ENCODE measurements around the gene MIEF1.

Gene MIEF1

DNA sequence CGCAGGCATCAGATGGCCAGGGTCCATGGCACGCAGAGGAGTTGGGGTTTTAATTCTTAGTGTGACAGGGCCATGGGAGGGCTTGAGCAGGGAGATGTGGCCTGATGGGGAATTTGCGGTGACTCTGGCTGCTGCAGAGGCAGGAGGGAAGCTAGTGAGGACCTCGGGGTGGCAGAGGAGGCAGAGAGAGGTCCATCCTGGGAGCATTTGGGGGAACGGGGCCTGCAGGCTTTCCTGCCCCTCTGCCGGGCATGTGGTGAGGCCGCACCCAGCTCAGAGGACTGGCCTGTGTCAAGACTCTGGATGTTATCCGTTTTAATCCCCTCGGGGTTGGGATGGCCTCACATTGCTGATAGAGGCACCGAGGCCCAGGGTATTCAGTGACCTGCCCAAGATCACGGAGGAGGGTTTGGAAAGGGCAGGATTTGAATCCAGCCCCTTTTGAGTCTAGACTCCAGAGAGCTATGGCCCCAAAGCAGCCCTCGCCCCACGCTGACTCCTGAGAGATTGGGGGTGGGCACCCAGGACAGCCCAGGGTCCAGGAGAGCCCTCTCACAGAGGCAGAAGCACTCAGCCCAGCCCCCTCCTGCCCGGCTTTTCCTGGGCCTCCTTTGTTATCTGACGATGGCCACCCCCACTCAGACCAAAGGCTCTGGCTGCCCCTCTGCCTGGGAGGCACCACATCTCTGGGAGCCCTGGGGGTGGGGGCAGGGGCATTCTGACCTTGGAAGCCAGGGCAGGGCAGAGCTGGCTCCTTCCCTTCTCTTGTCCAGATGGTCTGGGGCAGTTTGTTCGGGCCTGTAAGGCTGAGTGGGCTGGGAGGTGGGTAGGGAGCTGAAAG is 31.4 kb upstream of the MIEF1 start:
- no peak for DNase-seq (ENCODE audit: low spot score)

DNA sequence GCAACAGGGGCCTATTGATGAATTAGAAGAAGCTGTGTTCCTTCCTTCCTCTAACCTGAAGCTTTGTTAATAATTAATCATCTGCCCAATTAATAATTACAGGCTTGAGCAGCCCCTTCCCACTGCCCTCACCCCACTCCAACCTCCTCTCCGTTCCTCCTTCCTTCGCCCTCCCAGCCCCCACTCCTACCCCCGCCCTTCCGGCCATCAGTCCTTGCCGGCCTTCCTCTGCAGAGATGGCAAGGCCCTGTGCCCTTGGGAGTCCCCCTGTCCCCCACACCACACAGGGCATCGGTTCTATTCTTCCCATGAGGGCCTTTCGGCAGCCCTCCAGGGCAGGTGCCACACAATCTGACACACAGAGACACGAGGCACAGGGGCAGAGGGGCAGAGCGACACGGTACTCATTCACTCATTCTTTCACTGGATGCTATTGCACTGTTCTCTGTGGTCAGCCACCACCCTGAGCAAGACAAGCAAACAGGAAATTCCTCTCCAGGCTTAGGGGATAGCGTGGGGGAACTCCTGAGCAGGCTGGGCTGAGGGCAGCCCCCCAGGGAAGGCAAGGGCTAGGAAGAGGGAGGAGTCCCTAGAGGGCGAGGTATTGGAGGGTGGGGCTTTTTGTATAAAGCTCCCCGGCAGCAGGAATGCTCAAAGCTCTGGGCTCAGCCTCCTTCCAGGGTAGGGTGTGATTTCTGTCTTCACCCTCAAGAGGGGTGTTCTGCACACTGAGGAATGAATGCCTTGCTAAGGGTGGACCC is 30.5 kb upstream of the MIEF1 start:
- DNase-seq (ENCODE audit: low spot score), result no peak

DNA sequence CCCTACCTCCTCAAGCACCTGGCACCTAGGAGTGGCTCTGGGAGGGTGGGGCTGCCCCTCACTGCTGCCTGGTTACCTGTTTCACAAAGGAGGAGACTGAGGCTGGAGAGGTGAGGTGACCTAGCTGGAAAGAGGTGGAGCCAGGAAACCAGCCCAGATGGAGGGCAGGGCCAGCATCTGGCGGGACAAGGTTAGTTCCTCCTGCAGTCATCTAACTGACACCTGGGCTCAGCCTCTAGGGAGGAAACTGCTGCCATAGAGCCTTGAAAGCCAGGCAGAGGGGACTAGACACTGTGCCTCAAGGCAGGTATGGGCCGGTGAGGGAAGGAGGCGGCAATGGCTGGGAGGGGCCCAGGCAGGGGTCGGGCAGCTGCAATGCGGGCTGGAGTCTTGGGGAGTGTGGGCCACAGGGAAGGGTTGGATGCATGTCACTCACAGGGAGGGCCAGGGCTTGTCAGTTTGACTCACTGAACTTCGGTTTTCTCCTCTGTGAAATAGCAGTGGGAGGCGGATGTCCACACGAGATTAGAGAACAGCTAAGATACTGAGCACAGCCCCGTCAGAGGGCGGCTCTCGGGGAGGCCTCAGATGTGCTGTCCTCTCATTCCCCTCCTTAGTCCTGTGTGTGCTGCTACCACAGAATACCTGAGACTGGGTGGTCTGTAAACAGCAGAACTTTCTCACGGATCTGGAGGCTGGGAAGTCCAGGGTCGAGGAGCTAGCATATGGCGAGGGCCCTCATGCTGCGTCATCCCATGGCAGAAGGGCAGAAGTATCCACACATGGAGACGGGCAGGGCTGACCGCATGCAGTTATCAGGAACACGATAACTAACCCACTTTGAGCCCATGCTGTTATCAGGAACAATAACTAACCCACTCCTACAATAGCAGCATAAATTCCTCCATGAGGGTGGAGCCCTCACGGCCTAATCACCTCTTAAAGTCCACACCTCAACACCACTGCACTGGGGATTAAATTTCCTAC is 29.2 kb upstream of the MIEF1 start:
- DNase-seq (ENCODE audit: low spot score), result no peak

DNA sequence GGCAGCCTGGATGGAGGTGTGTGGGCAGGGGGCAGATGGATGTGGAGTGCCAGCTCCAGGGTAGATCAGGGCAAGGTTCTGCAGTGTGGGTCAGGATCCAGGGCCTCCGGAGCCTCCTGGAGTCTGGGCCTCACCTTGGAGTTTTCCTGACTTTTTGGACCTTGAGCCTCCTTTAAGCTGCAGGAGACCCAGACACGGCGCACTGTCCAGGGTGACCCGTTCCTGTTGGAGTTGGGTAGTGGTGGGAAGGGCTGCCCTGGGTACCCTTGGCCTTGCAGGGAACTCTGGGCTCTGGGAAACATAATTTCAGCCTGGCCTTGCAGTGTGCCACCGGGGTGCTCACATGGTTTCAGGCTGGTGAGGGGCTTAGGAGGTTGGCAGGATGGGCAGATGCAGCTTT is 28.2 kb upstream of the MIEF1 start:
- no peak for DNase-seq (ENCODE audit: low spot score)

DNA sequence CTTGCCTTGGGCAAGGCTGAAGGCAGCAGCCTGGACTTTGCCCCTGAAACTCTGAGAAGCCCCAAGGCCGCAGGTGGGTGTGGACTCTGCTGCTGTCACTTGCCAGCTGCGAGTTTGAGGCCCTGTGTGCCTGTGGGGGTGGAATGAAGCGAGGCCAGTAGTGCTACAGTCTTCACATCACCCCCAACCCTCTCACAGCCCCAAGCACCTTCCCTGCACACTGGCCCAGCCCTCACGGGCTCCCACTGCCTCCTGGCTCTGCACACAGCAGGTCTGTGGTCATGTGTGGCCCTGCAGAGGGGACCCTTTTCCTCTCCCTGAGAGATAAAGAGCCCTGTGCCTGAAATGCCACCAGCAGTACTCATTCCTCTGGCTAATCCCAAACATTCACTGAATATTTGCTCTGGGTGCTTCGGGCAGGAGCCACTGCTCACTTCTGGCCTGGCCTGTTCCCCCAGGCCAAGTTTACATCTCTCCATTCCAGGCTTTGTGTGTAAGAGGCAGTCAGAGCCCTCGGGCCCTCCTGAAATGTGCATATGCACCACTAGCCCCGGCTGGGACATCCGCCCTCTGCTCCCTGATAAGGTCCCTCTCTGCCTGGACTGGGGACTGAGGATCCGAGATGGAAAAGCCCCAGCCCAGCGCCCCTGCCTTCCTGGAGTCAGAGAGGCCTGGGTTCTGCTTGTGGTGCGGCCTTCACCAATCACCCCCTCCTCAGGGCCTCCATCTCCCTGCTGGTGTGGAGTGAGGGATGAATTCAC is 27.6 kb upstream of the MIEF1 start:
- DNase-seq (ENCODE audit: low spot score), result no peak

DNA sequence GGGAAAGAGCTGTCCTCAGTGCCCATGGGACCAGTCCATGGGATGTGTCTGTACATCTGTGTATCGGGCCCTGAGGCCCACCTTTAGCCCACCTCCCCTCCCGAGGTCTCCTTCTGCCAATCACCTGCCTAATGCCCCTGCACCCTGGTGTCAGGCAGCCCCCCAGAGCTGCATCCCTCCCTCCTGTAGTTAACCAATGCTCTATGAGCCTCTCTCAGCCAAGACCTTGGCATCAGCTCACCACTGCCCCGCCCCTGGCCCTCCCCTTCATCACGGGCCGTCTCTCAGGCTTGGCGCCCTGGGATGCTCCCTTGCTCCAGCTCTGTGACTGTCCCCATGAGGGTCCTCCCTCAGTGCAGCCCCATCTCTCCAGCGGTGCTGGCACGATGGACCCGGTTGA is 26.8 kb upstream of the MIEF1 start:
- no peak for DNase-seq (ENCODE audit: low spot score)

DNA sequence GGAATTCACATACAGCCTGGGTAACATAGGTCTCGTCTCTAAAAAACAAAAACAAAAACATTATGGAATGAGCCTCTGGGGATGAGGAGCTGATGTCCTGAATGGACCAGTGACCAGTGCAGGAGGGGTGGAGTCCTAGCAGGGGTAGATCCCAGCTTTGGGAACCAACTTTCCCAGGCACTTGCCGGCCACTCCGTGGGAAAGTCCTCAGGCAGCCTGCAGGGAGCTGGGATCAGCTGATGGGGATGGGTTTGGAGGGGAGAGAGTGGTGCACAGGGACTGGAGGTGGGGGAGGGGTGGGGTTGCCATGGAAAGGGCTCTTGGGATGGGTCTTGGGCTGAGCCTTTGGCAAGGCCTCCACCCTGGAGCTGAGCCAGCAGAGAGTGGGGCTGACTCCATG is 26.2 kb upstream of the MIEF1 start:
- no peak for DNase-seq (ENCODE audit: low spot score)

DNA sequence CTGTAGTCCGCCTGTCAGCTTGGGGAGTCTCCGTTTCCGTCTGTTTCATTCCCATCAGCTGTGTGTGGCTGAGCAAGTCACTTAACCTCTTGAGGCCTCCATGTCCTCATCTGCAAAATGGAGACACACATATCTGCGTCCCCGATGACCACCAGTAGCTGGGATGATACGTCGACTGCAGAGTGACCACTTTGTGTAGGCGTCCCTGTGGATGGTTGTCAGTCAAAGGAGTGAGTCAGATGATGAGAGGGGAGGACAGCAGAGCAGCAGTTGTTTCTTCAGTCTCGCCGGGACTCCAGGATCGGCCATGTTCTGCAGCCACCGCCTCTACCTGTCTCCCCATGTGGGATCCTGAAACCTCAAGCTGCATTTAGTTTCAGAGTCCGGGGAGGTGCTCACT is 25.4 kb upstream of the MIEF1 start:
- DNase-seq (ENCODE audit: low spot score), result no peak

DNA sequence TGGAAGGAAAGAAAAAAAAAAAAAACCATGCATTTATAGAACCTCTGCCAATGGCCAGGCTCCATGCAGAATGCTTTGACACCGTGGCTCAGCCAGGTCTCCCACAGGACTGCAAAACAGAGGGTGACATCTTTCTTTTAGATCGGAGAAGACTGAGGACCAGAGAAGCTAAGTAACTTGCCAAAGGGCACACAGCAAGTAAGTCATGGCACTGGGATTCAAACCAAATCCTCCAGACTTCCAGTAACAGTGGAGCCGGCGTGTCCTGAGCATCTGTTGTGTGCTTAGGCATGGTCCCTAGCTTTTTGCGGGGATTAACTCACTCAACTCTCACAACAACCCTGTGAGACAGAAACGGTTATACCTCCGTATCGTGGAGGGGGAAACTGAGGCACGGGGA is 24.5 kb upstream of the MIEF1 start:
- DNase-seq (ENCODE audit: low spot score), result no peak

DNA sequence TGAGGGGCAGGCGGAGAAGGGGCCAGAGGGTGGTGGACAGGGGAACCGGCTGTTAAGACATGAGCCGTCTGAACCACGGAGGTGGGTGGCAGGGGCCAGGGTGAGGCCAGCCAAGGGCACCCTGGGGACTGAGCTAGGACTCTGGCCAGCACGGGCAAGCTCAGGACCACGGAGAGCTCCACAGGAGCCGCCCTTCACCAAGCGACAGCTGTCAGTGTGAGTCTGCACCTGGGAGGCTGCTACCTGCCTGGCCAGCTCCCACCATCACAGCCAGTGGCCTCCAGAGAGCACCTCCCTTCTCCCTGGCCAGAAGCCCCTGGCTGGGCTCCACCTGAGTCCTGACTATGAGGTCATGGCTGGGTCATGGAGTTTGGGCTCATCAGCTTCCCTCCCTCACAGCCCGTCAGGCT is 23.6 kb upstream of the MIEF1 start:
- DNase-seq (ENCODE audit: low spot score), result no peak

DNA sequence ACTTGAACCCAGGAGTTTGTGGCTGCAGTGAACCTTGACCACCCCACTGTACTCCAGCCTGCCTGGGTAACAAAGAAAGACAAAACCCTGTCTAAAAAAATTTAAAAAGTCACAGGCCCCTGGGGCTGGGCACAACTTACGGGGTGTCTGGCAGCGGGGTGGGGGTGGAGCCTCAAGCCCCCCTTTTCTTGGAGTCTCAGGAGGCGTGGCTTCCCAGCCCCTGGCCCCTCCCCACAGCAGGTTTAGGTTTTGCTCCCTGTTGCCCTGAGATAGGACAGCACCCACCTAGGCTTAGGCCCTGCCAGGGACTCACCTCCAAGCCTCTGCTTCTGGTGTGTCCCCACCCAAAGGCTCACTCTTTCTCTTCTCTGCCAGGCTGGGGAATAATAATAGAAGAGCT is 22.8 kb upstream of the MIEF1 start:
- no peak for DNase-seq (ENCODE audit: low spot score)

DNA sequence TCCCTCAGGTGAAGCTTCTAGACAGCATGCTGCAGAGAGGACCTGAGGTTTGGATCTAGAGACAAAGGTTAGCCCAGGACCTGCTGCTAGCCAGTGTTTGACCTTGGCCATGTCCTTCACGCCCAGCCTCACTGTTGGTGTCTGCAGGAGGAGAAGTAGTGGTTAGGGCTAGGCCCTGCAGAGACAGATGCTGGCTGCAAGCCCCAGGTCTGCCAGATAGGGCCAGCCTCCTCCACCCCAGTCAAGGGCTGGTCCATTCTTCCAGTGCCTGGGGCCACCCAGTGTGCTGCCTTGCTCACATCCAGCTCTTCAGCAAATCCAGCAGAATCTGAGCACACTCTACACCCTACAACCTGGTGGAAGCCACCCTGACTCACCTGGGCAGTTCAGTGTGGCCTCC is 21.5 kb upstream of the MIEF1 start:
- no peak for DNase-seq (ENCODE audit: low spot score)

DNA sequence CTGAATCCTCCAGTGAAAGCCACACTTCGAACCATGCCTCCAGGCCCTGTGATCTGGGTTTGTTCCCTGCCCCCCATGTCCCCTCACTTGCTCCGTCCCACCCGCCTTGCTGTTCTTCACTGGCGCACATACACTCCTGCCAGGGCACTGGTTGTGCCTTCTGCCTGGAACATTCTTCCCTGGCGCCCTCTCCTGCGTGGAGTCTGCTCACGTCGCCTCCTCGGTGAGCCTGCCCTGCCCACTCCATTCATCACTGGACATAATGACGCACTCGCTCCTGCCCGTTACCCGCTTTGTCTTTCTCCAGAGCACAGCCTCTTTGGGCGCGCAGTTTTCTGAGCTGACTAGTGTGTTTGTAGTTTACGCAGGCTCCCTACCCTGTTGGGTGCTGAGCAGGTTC is 21.0 kb upstream of the MIEF1 start:
- no peak for DNase-seq (ENCODE audit: low spot score)

DNA sequence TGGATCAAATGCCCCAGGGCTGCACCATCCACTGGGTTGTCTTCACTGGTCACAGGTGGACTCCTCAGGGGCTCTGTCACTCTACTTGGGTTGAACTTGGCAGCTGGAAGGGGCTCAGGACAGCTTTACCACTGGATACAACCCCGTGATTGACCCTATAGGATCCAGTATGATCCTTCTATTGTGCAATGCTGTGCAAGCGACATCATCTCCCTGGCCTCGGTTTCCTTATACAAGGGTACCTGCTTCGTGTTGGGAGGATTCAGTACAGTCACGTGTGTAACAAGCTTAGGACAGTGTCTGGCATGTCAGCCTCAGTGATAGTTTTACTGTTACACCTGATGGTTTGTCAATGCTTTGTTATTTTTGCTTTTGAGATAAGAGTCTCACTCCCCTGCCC is 20.5 kb upstream of the MIEF1 start:
- DNase-seq (ENCODE audit: low spot score), result no peak

DNA sequence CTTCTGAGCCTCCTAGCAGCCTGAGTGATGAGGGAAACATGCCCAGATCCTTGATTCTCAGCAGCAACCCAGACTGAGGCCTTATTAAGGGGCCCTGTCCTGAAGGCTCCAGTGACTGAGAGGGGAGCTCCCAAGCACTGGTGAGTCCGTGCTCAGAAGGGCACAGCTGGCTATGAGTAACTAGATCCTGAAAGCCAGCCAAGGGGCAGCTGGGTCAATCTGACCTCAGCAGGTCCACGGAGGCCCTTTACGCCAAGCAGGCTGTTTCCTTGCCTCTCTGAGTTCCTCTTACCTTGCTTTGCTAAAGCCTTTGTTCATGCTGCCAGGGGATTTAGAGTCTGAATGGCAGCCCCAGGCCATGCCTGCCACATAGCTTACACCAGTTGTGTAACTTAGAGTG is 19.3 kb upstream of the MIEF1 start:
- no peak for DNase-seq (ENCODE audit: low spot score)

DNA sequence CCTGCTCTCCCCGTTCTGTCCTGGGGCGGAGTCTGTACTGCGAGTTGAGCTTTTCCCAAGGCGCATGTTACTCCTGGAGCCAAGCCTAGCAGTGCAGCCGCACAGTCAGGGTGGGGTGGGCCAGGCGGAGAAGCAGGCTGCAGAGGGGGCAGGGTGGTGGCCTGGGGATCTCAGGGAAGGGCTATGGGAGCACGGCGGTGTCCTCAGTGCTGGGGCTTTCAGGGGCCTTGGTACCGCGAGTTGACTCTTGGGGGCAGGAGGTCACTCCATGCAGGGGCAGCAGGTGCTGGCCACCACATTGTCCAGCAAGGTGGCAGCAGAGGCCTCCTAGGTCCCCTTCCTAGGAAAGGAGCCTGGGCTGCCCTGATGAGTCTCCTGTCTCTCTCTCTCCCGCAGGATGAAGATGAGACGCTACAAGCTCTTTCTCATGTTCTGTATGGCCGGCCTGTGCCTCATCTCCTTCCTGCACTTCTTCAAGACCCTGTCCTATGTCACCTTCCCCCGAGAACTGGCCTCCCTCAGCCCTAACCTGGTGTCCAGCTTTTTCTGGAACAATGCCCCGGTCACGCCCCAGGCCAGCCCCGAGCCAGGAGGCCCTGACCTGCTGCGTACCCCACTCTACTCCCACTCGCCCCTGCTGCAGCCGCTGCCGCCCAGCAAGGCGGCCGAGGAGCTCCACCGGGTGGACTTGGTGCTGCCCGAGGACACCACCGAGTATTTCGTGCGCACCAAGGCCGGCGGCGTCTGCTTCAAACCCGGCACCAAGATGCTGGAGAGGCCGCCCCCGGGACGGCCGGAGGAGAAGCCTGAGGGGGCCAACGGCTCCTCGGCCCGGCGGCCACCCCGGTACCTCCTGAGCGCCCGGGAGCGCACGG is 14.9 kb upstream of the MIEF1 start:
- no peak for DNase-seq (ENCODE audit: low spot score)

DNA sequence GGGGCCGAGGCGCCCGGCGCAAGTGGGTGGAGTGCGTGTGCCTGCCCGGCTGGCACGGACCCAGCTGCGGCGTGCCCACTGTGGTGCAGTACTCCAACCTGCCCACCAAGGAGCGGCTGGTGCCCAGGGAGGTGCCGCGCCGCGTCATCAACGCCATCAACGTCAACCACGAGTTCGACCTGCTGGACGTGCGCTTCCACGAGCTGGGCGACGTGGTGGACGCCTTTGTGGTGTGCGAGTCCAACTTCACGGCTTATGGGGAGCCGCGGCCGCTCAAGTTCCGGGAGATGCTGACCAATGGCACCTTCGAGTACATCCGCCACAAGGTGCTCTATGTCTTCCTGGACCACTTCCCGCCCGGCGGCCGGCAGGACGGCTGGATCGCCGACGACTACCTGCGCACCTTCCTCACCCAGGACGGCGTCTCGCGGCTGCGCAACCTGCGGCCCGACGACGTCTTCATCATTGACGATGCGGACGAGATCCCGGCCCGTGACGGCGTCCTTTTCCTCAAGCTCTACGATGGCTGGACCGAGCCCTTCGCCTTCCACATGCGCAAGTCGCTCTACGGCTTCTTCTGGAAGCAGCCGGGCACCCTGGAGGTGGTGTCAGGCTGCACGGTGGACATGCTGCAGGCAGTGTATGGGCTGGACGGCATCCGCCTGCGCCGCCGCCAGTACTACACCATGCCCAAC is 14.1 kb upstream of the MIEF1 start:
- no peak for DNase-seq (ENCODE audit: low spot score)

DNA sequence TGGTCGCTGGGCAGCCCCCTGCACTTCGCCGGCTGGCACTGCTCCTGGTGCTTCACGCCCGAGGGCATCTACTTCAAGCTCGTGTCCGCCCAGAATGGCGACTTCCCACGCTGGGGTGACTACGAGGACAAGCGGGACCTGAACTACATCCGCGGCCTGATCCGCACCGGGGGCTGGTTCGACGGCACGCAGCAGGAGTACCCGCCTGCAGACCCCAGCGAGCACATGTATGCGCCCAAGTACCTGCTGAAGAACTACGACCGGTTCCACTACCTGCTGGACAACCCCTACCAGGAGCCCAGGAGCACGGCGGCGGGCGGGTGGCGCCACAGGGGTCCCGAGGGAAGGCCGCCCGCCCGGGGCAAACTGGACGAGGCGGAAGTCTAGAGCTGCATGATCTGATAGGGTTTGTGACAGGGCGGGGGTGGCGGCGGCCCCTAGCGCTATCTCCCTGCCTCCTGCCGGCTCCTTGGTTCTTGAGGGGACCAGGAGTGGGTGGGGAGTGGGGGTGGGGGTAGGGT is 13.5 kb upstream of the MIEF1 start:
- DNase-seq (ENCODE audit: low spot score), result no peak
